K562 (cell line): ENCODE data around the gene ZFPM1. TPM values are rescaled to one million over a fixed set of nuclear protein-coding genes. Genes with fewer than 3 reads are reported as not detected.
A peak's percentile ranks its signal among the peaks of the same experiment; 100 is the strongest.

Source experiments
- ATAC-seq: fragments of 200-7000 bp; cut with Tn5 transposase; 3 replicates; pipeline ENCODE4 v1.9.1; 2020; ENCODE audit warnings: moderate library complexity
- BruUV-seq: library from RNA; stranded (reverse); fragments of 400-500 nt; replicated peaks from 2 replicates; lab custom pipeline; 2021; lab: Mats Ljungman, UMichigan
- CTCF ChIA-PET: fragments of 300-600 bp; formaldehyde crosslinking; extraction: SDS; loops from one replicate; lab custom pipeline; 2021; ENCODE audit warnings: low intra/inter-chr PET ratio; lab: Yijun Ruan, JAX
- POLR2A ChIA-PET: fragments of 300-600, 350-650 bp; sonication (Branson Sonifier 250); formaldehyde crosslinking; extraction: SDS; loops from one replicate; lab custom pipeline; 2021; ENCODE audit warnings: antibody characterized with exemption, inconsistent platforms; lab: Yijun Ruan, JAX
- DNase-seq, 4 experiments: peaks; one replicate each; pipeline versions ENCODE4 v3.0.0 to v3.0.0-alpha.2; 2011 to 2018; ENCODE audit warnings: low spot score in 3 of 4, mixed read lengths in 3 of 4; ENCODE audit errors: extremely low read depth in 1 of 4
- FAIRE-seq: peaks from 2 replicates; lab custom pipeline; 2011; peaks lifted over from hg19 to GRCh38; lab: Jason Lieb, UNC
- H2AFZ ChIP-seq: 2 replicates; pipeline ENCODE4 v1.6.0; 2011; ENCODE audit warnings: low read depth, low read length, control low read depth, inconsistent platforms
- H3K27ac ChIP-seq: fragments of 200-600 bp; 3 replicates; pipeline ENCODE4 v1.8.0; 2011; ENCODE audit warnings: low read depth, mild to moderate bottlenecking, control low read depth, inconsistent platforms, low read length, moderate library complexity, mixed read lengths; ENCODE audit errors: extremely low read depth
- H3K27me3 ChIP-seq, 2 experiments: fragments of 300-600 bp in 1 of 2; 2 replicates in 1 of 2; 3 replicates in 1 of 2; pipeline versions ENCODE4 v1.6.0 to v1.8.0; 2011; ENCODE audit warnings: inconsistent platforms in 2 of 2, low read length in 2 of 2, mild to moderate bottlenecking in 1 of 2, mixed read lengths in 1 of 2, moderate library complexity in 1 of 2; ENCODE audit not compliant: control insufficient read depth in 2 of 2, insufficient read depth in 2 of 2
- H3K36me3 ChIP-seq: fragments of 300-600 bp; 3 replicates; pipeline ENCODE4 v1.8.0; 2011; ENCODE audit warnings: mild to moderate bottlenecking, low read length, inconsistent platforms; ENCODE audit not compliant: control insufficient read depth, insufficient read depth
- H3K4me1 ChIP-seq, 2 experiments: fragments of 200-600 bp in 1 of 2; replicated peaks in 1 of 2; 2 replicates in 1 of 2; 3 replicates in 1 of 2; pipeline versions ENCODE4 v1.5.1 to v1.8.0; 2011; ENCODE audit warnings: inconsistent platforms in 2 of 2, low read length in 2 of 2, mild to moderate bottlenecking in 1 of 2, mixed read lengths in 1 of 2, moderate library complexity in 1 of 2; ENCODE audit not compliant: control insufficient read depth in 2 of 2, insufficient read depth in 2 of 2
- H3K4me2 ChIP-seq: 2 replicates; pipeline ENCODE4 v1.6.1; 2011; ENCODE audit warnings: low read length, control low read depth, inconsistent platforms, mixed read lengths; ENCODE audit not compliant: insufficient read depth
- H3K4me3 ChIP-seq: fragments of 200-600 bp; sonication (generic), shearing (Covaris generic); 2 replicates; pipeline ENCODE4 v1.5.1; 2016; ENCODE audit warnings: control low read depth, inconsistent platforms
- H3K79me2 ChIP-seq: fragments of 200-600 bp; 3 replicates; pipeline ENCODE4 v1.8.0; 2011; ENCODE audit warnings: low read length, inconsistent platforms; ENCODE audit not compliant: control insufficient read depth, insufficient read depth
- H3K9ac ChIP-seq, 2 experiments: 2 replicates each; pipeline versions ENCODE4 v1.6.0 to v1.6.1; 2011; ENCODE audit warnings: low read depth in 2 of 2, low read length in 2 of 2, control low read depth in 1 of 2, inconsistent platforms in 1 of 2, mild to moderate bottlenecking in 1 of 2, mixed read lengths in 1 of 2; ENCODE audit not compliant: insufficient read depth in 1 of 2
- H3K9me1 ChIP-seq: one replicate; pipeline ENCODE4 v1.6.0; 2011; ENCODE audit warnings: inconsistent platforms, mild to moderate bottlenecking, low read length, moderate library complexity; ENCODE audit not compliant: control insufficient read depth, insufficient read depth
- H3K9me3 ChIP-seq: replicated peaks from 2 replicates; pipeline ENCODE4 v1.5.1; 2011; ENCODE audit warnings: low read depth, low read length, inconsistent platforms; ENCODE audit not compliant: control insufficient read depth, insufficient read depth
- H4K20me1 ChIP-seq: replicated peaks from 2 replicates; pipeline ENCODE4 v1.6.1; 2011; ENCODE audit warnings: low read length, inconsistent platforms, mixed read lengths; ENCODE audit not compliant: control insufficient read depth, insufficient read depth
- DACH1 ChIP-seq: fragments of 450-650 bp; IDR thresholded peaks from 2 replicates; pipeline ENCODE4 v1.6.1; 2018; ENCODE audit not compliant: partially characterized antibody
- HNRNPK ChIP-seq: fragments of 200-400 bp; formaldehyde crosslinking; IDR thresholded peaks from one replicate; pipeline ENCODE4 v1.6.1; 2018; ENCODE audit warnings: mild to moderate bottlenecking, low read depth, low read length; ENCODE audit not compliant: poor library complexity, severe bottlenecking
- HNRNPL ChIP-seq: fragments of 200-400 bp; formaldehyde crosslinking; IDR thresholded peaks from 2 replicates; pipeline ENCODE4 v1.6.1; 2017; ENCODE audit warnings: low read depth, mild to moderate bottlenecking, low read length
- KAT7 ChIP-seq: sonication (generic); formaldehyde crosslinking; IDR thresholded peaks from 2 replicates; pipeline ENCODE4 v1.8.0; 2022; ENCODE audit warnings: missing genetic modification reagents, mild to moderate bottlenecking, borderline replicate concordance
- KDM1A ChIP-seq, 2 experiments: fragments of 450-650 bp; IDR thresholded peaks; 2 replicates each; pipeline ENCODE4 v1.6.1; 2016; ENCODE audit warnings: mild to moderate bottlenecking in 2 of 2
- MXI1 ChIP-seq: IDR thresholded peaks from 2 replicates; pipeline ENCODE4 v1.6.1; 2011; ENCODE audit warnings: low read depth, mild to moderate bottlenecking, improper control_type of control experiment, low read length
- NR2F6 ChIP-seq: fragments of 450-650 bp; formaldehyde crosslinking; IDR thresholded peaks from 2 replicates; pipeline ENCODE4 v1.4.0; 2020; ENCODE audit warnings: mild to moderate bottlenecking
- POLR2G ChIP-seq: fragments of 200-400 bp; formaldehyde crosslinking; IDR thresholded peaks from 2 replicates; pipeline ENCODE4 v1.6.1; 2017; ENCODE audit warnings: low read depth, mild to moderate bottlenecking, antibody characterized with exemption, low read length, moderate library complexity
- RAD51 ChIP-seq: fragments of 450-650 bp; IDR thresholded peaks from 2 replicates; pipeline ENCODE4 v1.7.1; 2016; ENCODE audit warnings: low read depth, mild to moderate bottlenecking, borderline replicate concordance
- ZNF12 ChIP-seq: sonication (generic); formaldehyde crosslinking; IDR thresholded peaks from 2 replicates; pipeline ENCODE4 v1.4.0; 2020; ENCODE audit warnings: mild to moderate bottlenecking, missing genetic modification reagents
- WGBS: fragments of 100-300 bp; shearing (Covaris generic); methylation state at CpG from one replicate; pipeline ENCODE4 v1.1.6; 2016; ENCODE audit warnings: low coverage, mixed read lengths; ENCODE audit not compliant: insufficient coverage; ENCODE audit errors: missing lambda C conversion rate; 5-methylcytosine and 5-hydroxymethylcytosine counted together
- in situ Hi-C: fragments of 300-500 bp; cut with MboI; formaldehyde crosslinking; loops from 4 replicates; pipeline ENCODE4 v1.15.0; 2018; ENCODE audit warnings: inconsistent platforms, mixed read lengths
- intact Hi-C: fragments of 100-400 bp; cut with micrococcal nuclease; formaldehyde crosslinking; loops from 2 replicates; pipeline ENCODE4 v1.14.2; 2022
- polyA plus RNA-seq, 8 experiments: library from polyadenylated mRNA; depleted of rRNA in 4 of 8; stranded (reverse) in 5 of 8; unstranded in 3 of 8; fragments of >200 nt; fragmentation: Nextera tagmentation in 2 of 8; fragmentation: Illumina TruSeq in 1 of 8; extraction: Ambion mirVana in 2 of 8; extraction: Trizol in 1 of 8; gene quantifications; 2 replicates each; pipeline versions ENCODE4 v1.2.1 to v1.2.3, GENCODE V29; 2011 to 2014; ENCODE audit warnings: inconsistent platforms in 1 of 8, missing spikeins in 1 of 8
- total RNA-seq, 7 experiments: library from RNA; depleted of rRNA in 6 of 7; stranded (reverse); fragments of >200 nt in 6 of 7; fragmentation: Illumina TruSeq in 2 of 7; extraction: Trizol in 2 of 7; gene quantifications; 2 replicates each; pipeline versions ENCODE4 v1.2.1 to v1.2.3, GENCODE V29; 2011 to 2021; ENCODE audit warnings: low replicate concordance in 1 of 7
- TF ChIP-seq, protein P1 (sequence below): sonication (generic); formaldehyde crosslinking; IDR thresholded peaks from 2 replicates; pipeline ENCODE4 v1.8.1; 2023; ENCODE audit warnings: mild to moderate bottlenecking, missing genetic modification reagents
- TF ChIP-seq, protein P2 (sequence below): sonication (generic); formaldehyde crosslinking; IDR thresholded peaks from 2 replicates; pipeline ENCODE4 v1.4.0; 2020; ENCODE audit warnings: mild to moderate bottlenecking, missing genetic modification reagents
- TF ChIP-seq, protein P3 (sequence below), 3 experiments: fragments of 200-800 bp in 1 of 3; sonication (Bioruptor generic) in 1 of 3; sonication (generic) in 1 of 3; formaldehyde crosslinking in 1 of 3; IDR thresholded peaks; 2 replicates each; pipeline versions ENCODE4 v1.6.1 to v1.8.0; 2016 to 2022; ENCODE audit warnings: mild to moderate bottlenecking in 2 of 3, missing compliant biosample characterization in 2 of 3, missing genetic modification characterization in 2 of 3, missing genetic modification reagents in 1 of 3
- TF ChIP-seq, protein P4 (sequence below): conservative IDR thresholded peaks from 2 replicates; pipeline ENCODE4 v1.6.1; 2011; ENCODE audit warnings: low read depth, mild to moderate bottlenecking, low read length; ENCODE audit not compliant: control insufficient read depth

The ZFPM1 gene
- total and polyA plus RNA-seq, 9 of the 15 experiments (the other 6 are each of a cell fraction or from before 2014, with no cell fraction given) = 0.03 to 35.9 (median 1.4) TPM

DNA sequence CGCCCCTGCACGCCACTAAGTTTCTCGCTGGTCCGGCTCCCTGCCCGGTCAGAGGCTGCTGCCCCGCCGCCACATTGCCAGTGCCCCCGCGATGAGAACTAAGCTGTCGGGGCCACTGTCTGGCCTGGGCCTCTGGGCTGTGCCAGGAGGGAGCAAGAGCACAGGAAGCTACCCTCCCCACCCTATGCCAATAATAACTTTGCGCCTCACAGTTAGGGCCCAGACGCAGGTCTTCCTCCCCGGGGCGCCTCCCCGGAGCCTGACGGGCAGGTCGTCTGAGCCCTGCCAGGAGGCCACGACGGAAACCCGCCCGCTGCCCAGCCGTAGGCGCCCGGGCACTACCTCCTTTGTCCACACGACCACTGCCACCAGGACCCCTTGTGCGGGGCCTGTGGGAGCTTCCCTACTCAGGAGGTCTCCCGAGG lies 1.5 kb downstream of the ZFPM1 start:
- POLR2A ChIA-PET = interaction anchor here (0.5 kb wide), 2 partner anchors 36 to 588 kb away, joined by 3 to 4 read pairs; no protein-coding TSS in a partner anchor
- ATAC-seq = no peak
- Histone ChIP-seq H3K4me1 (peaks cover 48 to 86% of the 10 kb centered on the region in 2 experiments), H3K79me2 (peaks cover 67% of the 10 kb centered on the region), H2AFZ (no peak overlapping the region), H3K4me2 (peak overlapping the region; percentile 74), H3K27me3 (no peaks in the 10 kb centered on the region), H3K36me3 (peaks cover 22% of the 10 kb centered on the region; the same call in 2 of the 3 replicates), H3K4me3 (peak overlapping the region; percentile 65), H3K9ac (peak overlapping the region; percentile 77 to 92), H3K9me1 (no peaks in the 10 kb centered on the region), H3K9me3 (no peaks in the 10 kb centered on the region), H4K20me1 (peaks cover 31% of the 10 kb centered on the region), H3K27ac (peak overlapping the region; percentile 87)
- in situ Hi-C loops = no loop called here
- no peak for FAIRE-seq
- intact Hi-C loops = no loop called here
- CTCF ChIA-PET = interaction anchor here (0.6 kb wide), 1 partner anchor 715 kb away, joined by 4 read pairs; no protein-coding TSS in a partner anchor
- BruUV-seq = no TSS peak
- WGBS = 3% methylated on average over 23 of the region's 27 CpGs
- no peak for DNase-seq
- TF ChIP-seq, protein P1, sequence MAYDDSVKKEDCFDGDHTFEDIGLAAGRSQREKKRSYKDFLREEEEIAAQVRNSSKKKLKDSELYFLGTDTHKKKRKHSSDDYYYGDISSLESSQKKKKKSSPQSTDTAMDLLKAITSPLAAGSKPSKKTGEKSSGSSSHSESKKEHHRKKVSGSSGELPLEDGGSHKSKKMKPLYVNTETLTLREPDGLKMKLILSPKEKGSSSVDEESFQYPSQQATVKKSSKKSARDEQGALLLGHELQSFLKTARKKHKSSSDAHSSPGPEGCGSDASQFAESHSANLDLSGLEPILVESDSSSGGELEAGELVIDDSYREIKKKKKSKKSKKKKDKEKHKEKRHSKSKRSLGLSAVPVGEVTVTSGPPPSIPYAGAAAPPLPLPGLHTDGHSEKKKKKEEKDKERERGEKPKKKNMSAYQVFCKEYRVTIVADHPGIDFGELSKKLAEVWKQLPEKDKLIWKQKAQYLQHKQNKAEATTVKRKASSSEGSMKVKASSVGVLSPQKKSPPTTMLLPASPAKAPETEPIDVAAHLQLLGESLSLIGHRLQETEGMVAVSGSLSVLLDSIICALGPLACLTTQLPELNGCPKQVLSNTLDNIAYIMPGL (CRISPR knock-in tag) = no peak
- TF ChIP-seq HNRNPL = 0 out of 2 replicates have a peak, but pooled peaks have one; percentile 2
- 0 out of 2 replicates have a peak, but pooled peaks have one; percentile 15 for TF ChIP-seq ZNF12 (CRISPR knock-in tag)
- TF ChIP-seq MXI1 = 0 out of 2 replicates have a peak, but pooled peaks have one; percentile 50
- TF ChIP-seq HNRNPK = no peak
- TF ChIP-seq KAT7 = 0 out of 2 replicates have a peak, but pooled peaks have one; percentile 63
- 0 out of 2 replicates have a peak, but pooled peaks have one; percentile 22 for TF ChIP-seq NR2F6
- no peak for TF ChIP-seq RAD51
- no peak for TF ChIP-seq DACH1
- TF ChIP-seq, protein P2, sequence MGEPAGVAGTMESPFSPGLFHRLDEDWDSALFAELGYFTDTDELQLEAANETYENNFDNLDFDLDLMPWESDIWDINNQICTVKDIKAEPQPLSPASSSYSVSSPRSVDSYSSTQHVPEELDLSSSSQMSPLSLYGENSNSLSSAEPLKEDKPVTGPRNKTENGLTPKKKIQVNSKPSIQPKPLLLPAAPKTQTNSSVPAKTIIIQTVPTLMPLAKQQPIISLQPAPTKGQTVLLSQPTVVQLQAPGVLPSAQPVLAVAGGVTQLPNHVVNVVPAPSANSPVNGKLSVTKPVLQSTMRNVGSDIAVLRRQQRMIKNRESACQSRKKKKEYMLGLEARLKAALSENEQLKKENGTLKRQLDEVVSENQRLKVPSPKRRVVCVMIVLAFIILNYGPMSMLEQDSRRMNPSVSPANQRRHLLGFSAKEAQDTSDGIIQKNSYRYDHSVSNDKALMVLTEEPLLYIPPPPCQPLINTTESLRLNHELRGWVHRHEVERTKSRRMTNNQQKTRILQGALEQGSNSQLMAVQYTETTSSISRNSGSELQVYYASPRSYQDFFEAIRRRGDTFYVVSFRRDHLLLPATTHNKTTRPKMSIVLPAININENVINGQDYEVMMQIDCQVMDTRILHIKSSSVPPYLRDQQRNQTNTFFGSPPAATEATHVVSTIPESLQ = 0 out of 2 replicates have a peak, but pooled peaks have one; percentile 71
- TF ChIP-seq, protein P3, sequence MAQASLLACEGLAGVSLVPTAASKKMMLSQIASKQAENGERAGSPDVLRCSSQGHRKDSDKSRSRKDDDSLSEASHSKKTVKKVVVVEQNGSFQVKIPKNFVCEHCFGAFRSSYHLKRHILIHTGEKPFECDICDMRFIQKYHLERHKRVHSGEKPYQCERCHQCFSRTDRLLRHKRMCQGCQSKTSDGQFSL (CRISPR knock-in tag; IDR thresholded peaks at IDR 0.05) = no peak
- TF ChIP-seq, protein P3 (tag; IDR thresholded peaks at IDR 0.05) = no peak
- 0 out of 2 replicates have a peak, but pooled peaks have one; percentile 40 for TF ChIP-seq POLR2G
- TF ChIP-seq, protein P4, sequence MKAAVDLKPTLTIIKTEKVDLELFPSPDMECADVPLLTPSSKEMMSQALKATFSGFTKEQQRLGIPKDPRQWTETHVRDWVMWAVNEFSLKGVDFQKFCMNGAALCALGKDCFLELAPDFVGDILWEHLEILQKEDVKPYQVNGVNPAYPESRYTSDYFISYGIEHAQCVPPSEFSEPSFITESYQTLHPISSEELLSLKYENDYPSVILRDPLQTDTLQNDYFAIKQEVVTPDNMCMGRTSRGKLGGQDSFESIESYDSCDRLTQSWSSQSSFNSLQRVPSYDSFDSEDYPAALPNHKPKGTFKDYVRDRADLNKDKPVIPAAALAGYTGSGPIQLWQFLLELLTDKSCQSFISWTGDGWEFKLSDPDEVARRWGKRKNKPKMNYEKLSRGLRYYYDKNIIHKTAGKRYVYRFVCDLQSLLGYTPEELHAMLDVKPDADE = 0 out of 2 replicates have a peak, but pooled peaks have one; percentile 31
- TF ChIP-seq KDM1A (IDR thresholded peaks at IDR 0.05) = no peak
